Putamen (tissue), 1 donor: ENCODE data around the gene ATG10.
"Not testable (repeated sequence)": the region's sequence is repeated elsewhere in the genome, so short reads cannot be mapped to it uniquely, and the experiment has no call there.

Experiments used
- DNase-seq: peaks from one replicate; pipeline ENCODE4 v3.0.0-alpha.2; 2016; ENCODE audit warnings: low spot score

ATG10 gene

DNA sequence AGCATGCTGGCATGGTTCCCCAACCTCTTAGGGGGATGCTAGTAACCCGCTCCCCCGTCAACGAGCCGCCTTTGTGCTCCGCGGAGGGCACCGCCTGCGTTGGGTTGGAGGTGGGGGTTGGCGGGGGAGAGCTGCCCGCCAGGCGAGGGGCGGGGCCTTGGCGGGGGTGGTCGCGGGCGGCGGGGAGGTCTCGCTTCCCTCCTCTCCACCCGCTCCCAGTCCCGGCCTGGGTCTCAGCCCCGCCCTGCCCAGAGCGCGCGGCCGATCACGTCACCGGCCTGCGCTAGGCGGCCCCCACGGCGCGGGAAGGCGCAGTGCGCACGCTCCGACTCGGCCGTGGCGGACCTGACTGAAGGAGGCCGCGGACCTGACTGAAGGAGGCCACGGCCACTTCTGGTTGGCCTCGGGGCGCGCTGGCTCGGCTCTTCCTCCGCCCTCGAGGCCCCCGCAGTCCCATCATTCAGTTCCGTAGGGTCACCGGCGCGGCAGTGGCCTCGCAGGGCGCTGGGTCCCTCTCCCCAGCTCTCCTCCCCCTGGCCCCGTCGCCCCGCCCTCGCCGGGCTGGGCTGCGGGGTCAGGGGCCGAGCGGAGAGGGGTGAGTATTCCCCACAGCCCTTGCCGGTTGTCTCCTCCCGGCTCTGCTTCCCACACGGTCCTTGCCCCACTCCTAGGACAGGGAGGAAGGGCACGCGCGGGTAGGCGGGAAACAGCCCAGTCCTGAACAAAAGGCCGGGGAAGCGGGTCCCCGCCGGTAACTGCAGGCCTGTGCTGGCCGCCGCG is at the start of gene ATG10:
ATG10 (plus strand) TSS at position 312 of the 780 bp plus-strand sequence. CDS start 15,548 bp downstream, outside the sequence.
- DNase-seq, result peak; percentile 96

DNA sequence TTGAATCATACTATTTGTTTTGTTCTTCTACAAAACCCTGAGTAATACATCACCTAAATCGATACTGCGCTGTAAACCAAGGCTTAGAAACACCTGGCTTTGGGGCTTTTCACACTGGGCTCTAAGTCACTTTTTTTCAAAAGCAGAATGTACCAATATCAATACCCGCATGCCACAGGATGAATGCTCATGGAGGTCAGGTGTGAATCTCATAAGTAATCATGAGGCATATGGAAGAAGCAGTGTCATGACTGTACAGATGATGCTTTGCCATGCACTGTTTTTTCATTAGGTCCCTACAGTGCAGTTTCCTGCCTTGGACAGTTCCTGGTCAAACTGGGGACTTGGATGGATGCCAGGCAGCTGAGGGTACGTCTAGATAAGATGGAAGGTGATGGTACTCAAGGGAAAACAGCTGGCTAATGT is 49.0 kb upstream of the ATG10 start:
- DNase-seq, result no peak

DNA sequence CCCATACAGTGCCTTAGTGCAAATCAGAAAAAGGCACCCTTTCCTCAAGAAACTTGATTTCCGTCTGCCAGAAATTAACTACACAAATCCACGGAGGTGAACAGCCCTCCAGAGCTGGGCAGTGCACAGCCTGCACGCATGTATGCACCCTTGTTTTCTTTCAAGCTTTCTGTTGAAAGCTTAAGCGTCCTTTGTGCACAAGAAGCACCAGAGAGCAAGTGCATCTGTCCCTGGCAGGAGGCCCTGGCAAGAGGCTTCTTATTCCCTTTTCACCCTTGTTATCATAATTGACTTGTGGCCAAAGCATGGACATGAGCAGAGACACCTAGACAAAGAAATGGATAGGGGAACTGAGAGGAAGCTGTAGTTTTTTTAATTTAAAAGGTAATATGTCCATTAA is 47.4 kb upstream of the ATG10 start:
- DNase-seq, result peak; percentile 12

DNA sequence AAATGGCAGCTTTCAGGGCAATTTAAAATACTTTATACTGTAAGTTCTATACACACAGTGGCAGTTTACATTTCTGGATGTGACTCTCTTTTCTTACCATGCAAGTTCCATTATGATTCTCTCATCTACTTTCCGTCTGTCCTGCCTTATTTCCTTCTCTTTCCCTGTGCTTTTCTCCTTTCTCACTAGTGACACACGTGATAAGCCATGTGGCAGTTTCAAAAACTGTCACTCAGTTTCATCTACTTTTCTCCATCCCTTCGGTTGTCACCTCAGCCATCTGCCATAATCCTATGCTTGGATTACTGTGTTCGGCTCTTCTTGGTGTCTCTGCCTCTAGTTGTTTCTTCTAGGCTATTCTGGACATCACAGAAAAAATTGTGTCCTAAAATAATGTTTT is 46.8 kb upstream of the ATG10 start:
- DNase-seq, result no peak

DNA sequence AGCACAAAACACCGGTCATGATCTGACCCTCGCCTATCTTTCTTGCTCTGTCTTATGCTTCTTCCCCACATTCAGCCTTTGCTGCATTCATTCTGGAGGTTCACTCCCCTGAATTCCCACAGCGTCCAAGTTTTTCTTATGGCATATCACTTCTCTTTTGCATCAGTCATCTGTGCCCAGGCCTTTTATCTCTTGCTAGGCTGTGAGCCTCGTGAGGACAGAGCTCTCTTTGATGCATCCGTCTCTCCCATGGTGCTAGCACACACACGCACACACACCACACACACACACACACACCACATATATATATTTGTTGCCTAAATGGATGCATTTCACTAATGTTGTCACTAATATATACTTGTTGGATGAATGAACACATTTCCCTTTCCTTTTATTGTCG is 45.8 kb upstream of the ATG10 start:
- no peak for DNase-seq

DNA sequence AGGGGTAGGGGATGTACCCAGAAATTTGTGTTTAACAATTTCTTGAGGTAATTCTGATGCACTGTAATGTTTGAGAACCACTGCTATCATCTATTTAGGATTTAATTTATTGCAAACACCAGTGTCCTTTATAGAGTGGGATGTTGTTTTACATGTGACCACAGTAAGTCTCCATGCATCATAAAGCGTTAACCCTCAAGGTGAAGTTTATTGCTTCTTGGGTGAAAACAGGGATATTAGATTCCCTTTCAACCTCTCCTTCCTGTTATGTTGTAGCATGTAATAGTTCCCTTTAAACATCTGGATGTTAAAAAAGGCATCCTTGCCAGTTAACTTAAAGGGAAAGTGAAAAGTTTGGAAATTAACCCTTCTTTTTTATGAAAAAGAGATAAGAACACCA is 35.8 kb upstream of the ATG10 start:
- DNase-seq, result no peak

DNA sequence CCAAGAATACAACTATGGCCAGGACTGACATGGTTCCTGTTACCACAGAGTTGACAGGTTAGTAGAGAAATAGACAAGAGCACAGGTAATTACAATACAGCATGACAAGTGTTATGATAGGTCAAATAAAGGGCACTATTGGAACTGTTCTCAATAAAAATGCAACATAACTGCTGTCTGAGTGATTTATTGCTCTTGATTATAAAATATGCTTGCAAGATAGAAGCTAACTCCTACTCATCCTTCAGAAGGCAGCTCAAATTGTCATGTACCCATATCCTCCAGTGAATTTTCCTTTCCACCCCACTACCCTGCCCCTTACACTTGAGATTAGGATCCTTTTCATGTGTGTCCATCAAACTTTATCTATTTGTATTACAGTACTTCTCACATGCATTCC is 35.1 kb upstream of the ATG10 start:
- peak; percentile 23 for DNase-seq

DNA sequence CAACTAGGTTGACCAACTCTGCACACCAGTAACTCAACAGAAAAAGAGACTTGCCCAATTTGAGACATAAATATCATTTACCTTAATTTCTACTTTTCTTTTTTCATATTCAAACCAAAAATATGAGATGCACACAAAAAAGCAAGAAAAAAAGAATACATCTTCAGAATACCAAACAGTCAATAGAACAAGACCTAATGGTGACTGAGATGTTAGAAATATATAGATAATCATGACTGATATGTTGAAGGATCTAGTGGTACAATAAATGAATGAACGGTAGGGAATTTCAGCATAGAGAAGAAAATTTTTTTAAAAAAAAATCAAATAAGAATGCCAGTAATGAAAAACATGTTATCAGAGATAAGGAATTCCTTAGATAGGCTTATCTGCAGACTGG is 29.1 kb upstream of the ATG10 start:
- DNase-seq, result no peak

DNA sequence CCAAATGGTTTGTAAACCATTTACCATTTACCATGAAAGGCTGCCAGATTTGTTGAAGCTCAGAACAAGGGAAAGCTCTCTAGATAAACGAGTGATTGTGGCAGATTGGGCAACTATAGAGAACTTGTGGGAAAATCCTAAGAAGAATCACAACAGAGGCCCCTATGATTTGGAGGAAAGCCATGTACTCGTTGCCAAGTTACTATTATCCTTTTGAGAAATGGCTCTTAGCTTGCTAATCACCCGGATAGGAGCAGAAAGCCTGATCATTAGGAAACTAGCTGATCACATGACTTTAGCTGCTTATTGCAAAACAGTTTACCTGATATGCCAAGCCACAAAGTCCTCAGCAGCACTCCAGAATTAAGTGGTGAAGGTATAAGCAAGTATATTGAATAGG is 23.5 kb upstream of the ATG10 start:
- no peak for DNase-seq

DNA sequence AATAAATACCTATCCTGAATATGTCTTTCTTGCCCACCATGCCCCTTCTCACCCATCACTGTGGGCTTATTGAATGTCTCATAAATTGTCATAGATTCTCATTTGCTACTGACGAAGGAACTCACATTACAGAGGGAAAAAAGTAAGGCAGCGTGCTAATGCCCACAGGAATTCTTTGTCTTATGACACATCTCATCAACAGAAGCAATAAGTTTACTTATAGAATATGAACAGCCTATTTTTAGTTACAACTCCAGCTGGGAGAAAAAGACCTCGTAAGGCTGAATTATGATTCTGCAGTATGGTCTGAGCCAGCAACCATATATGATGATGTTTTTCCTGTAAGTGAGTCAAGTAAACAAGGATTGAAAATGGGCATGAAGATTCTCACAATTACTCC is 22.4 kb upstream of the ATG10 start:
- DNase-seq, result no peak

DNA sequence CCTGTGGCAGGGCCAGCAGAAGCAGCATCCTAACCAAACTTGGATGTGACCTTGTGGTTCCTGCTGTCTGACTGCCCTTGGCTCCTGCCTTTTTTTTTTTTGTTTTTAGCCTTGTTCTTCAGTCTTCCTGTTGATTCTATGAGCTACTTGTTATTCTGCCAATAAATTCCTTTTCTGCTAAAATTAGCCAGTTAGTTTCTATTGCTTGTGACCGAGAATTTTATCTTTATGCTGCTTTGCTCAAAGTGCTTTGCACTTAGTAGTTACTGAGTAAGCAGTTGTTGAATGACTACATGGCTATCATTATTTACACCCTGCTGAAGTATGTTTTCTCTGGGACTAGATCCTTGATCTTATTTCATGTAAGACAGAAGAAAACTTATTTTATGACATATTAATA is 20.8 kb upstream of the ATG10 start:
- no peak for DNase-seq

DNA sequence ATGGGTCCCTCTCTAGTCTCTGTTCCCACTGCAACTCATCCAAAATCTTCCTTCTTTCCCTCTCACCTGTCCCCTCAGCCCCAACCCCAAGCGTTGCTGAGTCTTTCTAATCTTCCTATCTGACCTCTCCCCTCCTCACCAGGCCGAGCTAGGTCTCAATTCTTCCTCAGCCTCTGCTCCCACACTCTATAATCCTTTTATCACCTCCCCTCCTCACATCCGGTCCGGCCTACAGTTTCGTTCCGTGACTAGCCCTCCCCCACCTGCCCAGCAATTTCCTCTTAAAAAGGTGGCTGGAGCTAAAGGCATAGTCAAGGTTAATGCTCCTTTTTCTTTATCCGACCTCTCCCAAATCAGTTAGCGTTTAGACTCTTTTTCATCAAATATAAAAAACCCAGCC is 17.0 kb upstream of the ATG10 start:
- not testable (repeated sequence) for DNase-seq

DNA sequence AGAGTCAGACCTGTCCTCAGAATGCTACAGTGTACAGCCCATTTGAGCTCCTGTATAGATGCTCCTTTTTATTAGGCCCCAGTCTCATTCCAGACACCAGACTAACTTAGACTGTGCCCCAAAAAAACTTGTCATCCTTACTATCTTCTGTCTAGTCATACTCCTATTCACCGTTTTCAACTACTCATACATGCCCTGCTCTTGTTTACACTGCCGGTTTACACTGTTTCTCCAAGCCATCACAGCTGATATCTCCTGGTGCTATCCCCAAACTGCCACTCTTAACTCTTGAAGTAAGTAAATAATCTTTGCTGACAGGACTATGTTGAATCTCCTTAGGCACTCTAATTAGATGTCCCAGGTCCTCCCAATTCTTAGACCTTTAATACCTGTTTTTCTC is 13.7 kb upstream of the ATG10 start:
- not testable (repeated sequence) for DNase-seq

DNA sequence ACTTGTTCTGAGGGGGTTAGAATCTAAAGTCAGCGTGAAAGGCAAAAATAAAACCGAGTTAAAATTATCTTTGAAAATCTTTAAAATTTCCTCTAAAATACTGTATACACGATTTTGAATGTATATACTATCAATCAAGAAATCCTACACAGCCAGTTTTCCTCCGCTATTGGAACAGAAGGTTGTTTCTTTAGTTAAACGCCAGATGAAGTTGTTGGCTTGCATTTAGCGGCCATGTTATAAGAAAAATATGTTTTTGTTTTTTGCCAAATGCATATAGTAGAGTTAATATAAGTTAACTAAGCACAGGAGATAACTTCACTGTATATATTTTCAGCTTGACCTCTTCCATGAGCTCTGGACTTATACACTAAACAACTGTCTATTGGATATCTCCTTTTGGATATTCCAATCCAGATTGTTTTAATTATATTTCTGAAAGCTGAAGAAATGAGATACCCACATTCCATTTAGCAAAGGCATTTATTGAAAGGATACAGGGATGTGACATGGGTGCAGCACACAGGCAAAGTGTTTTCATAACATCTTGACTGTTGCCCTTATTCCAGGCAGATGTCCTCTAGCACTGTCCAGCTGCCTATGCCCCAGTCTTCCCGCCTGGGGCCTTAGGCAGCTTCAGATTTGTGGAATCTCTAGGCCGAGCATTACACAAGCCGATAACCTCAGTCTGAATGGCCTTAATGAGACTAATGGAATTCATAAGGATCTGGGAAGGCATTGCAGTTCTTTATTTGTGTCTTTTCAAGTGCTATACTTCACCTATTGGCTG is 10.0 kb upstream of the ATG10 start:
- no peak for DNase-seq

DNA sequence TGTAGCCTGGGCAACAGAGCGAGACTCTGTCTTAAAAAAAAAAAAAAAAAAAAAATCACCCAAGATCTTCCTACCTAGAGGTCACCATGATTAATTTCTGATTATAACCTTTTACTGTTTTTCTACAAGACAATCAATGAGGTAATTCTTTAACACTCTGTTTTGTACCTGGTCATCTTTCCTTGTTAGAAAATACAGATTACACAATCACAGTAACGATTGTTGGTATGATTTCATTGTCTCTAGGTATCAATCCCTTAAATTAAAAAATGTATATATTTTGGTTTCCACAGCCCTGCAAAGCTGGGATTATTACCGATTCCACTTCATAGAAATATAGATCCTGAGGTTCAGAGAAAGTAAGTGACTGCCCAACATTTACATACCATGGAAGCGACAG is 8.3 kb upstream of the ATG10 start:
- DNase-seq, result no peak

DNA sequence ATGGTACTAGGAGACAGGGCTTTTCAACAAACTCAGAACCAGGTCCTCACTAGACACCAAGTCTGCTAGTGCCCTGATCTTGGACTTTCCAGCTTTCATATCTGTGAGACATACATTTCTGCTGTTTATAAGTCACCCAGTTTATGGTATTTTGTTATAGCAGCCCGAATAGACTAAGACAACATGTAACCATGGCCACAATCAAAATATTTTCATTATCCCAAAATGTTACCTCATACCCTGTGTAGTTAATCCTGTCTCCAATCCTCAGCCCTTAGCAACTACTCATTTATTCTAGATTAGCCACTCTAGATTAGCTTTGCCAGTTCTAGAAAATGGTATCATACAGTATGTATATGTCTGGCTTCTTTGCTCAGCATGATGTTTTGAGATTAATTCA is 6.3 kb upstream of the ATG10 start:
- no peak for DNase-seq

DNA sequence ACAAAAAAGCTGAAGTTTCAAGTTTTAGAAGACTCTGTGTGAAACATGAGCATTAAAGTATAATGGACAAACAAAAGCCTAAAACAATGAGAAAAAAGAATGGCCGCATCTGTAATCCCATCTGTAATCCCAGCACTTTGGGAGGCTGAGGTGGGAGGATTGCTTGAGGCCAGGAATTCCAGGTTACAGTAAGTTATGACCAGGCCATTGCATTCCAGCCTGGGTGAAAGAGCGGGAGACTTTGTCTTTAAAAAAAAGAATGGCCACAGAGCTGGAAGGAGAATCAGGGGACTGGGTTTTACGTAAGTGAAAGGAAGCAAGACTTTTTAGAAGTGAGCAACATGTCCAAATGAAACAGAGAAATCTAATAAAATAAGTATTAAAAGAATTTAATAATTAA is 2.6 kb upstream of the ATG10 start:
- no peak for DNase-seq

DNA sequence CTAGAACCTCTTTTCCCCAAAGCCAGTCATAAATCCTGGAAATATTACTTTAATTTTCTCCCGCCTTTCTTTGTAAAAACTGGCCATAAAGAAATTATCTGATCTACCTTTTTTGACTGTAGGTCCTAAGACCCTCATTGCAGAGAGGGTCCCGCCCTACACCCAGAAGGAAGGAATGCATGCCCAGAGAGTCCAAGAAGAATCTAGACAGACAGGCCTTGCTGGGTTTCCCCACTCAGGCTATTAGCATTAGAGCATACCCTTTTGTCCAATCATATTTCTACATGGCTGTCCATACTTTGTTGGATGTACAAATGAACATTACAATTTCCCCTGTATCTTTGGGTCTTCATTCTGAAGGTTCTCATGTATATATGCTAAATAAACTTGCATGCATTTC is 1.9 kb upstream of the ATG10 start:
- no peak for DNase-seq

DNA sequence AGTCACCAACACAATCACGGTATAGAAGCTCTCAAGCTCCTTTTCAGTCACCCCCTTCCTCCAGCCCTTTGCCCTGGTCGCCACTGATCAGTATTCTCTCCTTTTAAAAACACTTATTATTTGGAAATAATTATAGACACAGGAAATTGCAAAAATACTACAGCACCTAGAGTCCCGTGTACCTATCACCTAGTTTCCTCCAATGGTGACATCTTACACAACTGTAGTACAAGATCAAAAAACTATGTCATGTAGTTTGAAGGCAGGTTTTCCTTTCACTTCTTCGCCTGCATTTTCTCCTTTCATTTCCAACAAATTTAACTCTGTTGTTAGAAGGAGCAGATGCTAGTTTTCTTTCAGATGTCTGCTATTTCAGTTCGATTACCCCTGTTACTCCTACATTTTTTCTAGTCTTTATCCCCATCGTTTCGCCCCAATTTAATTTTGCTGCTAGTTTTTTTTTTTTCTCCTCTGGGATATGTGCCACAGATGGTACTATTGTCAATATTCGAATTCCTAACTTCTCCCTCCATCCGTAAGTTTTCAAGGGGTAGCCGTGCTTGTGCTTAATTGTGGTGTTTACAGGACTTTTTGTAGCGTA is 612 bp upstream of the ATG10 start:
- peak; percentile 38 for DNase-seq

DNA sequence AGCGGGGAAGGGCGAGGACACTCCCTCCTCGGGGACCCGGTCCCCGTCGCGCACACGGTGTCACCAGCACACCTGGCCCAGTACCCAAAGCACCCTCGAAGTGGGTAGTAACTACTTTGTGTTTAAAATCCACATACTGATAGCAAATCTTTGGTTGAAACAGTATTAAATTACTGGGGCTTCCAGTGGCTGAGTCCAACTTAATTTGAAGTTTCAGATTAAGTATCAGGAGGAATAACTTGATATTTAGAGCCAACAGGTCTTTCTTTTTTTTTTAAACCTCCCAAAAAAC is 615 bp downstream of the ATG10 start:
- DNase-seq, result no peak

DNA sequence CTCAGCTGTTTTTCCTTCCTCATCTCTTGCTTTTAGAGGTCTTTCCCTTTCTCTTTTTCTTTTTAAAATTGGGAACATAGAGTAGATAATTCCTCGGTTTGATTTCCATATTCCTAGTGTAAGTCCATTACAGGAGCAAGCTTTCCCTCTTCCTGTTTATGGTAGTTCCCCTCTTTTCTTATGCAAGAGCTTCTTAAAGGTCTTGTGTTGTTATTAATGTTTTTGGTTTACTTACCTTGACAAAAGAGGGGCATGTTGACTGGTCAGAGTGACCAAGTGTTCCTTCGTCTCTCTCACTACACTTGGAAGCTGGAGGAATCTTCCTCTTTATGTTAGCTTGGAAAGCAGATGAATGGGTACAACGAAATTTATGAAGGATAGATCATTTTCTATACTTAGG is 8.3 kb downstream of the ATG10 start:
- no peak for DNase-seq

DNA sequence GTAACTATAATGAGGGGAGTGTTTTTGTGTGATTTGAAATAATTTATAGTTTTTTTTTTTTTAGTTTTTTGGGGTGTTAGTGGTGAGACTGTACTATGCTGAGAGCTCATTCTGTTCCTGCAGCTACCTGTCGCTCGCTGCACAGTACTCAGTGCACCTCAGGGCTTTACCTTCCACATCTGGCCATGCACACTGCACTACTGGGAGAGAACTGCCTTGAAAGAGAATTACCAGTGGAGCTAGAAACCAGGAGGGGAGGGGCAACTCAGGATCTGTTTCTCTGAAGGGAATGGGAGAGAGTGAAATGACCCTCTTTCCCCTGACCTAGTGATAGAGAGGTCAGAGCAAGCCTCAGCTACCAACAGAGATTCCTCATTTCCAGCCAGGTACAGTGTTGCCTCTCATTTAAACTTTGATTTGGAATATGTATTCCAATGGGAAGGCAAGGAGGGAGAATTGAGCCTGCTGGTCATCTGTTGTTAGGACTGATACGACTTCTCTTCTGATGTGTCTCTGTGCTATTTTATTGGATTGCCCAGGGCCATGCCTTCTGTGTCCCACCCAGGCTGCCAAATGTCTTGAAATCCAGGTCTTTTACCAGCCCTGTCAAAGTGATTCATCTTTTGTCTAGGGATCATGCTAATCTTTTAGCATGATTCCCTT is 8.9 kb downstream of the ATG10 start:
- no peak for DNase-seq

DNA sequence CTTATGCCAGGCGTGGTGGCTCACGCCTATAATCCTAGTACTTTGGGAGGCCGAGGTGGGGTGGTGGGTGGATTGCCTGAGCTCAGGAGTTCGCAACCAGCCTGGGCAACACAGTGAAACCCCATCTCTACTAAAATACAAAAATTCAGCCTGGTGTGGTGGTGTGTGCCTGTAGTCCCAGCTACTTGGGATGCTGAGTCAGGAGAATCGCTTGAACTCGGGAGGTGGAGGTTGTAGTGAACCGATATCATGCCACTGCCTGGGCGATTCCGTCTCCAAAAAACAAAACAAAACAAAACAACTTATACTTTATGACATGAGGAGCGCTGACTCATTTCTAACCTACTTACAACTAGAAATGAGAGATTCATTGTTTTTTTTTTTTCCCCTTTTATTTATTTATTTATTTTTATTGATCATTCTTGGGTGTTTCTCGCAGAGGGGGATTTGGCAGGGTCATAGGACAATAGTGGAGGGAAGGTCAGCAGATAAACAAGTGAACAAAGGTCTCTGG is 10.4 kb downstream of the ATG10 start:
- DNase-seq, result not testable (repeated sequence)
